ENCODE data around the gene PSMG3.

- TF ChIP-seq CTCF (IDR thresholded peaks at IDR 0.05) (no peak), POLR2AphosphoS5 (IDR thresholded peaks at IDR 0.05) (no peak), POLR2A (IDR thresholded peaks at IDR 0.05; ENCODE audit: low read depth) (no peak)
Observed at GRCh38 chr7:1563981-1564602, 5.7 kb downstream of the PSMG3 start.

All from esophagus muscularis mucosa (tissue), 3 donors.